Astrocyte of the hippocampus (primary cell): Measurements from ENCODE around the gene SLC12A9.
A peak's percentile ranks its signal among the peaks of the same experiment; 100 is the strongest.
"Not testable (repeated sequence)": the region's sequence is repeated elsewhere in the genome, so short reads cannot be mapped to it uniquely, and the experiment has no call there.

Source experiments
- DNase-seq: peaks from one replicate; pipeline ENCODE4 v3.0.0; 2011; ENCODE audit warnings: low read depth, low spot score

Gene SLC12A9, protein sequence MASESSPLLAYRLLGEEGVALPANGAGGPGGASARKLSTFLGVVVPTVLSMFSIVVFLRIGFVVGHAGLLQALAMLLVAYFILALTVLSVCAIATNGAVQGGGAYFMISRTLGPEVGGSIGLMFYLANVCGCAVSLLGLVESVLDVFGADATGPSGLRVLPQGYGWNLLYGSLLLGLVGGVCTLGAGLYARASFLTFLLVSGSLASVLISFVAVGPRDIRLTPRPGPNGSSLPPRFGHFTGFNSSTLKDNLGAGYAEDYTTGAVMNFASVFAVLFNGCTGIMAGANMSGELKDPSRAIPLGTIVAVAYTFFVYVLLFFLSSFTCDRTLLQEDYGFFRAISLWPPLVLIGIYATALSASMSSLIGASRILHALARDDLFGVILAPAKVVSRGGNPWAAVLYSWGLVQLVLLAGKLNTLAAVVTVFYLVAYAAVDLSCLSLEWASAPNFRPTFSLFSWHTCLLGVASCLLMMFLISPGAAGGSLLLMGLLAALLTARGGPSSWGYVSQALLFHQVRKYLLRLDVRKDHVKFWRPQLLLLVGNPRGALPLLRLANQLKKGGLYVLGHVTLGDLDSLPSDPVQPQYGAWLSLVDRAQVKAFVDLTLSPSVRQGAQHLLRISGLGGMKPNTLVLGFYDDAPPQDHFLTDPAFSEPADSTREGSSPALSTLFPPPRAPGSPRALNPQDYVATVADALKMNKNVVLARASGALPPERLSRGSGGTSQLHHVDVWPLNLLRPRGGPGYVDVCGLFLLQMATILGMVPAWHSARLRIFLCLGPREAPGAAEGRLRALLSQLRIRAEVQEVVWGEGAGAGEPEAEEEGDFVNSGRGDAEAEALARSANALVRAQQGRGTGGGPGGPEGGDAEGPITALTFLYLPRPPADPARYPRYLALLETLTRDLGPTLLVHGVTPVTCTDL

DNA sequence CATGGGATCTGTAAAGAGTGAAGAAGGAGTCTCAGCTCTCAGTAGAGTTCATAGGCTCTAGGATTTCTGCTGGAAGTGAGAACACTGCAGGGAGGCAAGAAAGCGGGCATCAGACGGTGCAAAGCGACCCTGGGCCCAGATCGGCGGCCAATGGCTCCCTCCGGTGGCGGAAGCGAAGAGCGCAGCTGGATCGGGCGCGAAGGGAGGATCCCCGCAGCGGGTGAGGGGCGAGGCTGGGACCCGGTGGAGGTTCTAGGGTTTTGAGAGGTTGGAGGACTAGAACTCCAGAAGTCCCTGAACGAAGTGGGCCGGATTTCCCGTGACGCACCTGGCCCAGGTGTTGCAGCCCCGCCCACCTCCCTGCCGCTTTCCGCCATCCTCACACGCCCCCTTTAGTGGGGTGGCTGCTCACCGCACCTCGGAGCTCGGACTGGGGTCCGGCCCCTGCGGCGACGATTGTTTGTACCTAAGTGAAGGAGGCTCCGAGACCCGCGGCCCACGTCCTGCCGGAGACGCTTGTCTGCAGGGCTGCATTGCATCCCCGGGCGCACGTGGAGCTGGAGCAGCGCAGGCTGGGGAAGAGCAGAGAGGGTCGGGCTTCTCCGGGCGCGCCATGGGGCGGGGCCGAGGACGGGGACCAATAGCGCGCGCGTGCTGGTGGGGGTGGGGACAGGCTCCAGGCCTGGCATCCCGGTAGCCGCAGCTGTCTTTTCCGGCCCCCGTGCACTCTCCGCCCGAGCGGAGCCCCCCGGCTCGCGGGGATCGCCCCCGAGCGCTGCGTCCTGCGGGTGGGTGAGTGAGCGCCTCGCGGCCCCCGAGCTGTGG lies at the start of gene SLC12A9:
TSS of gene SLC12A9 (plus strand) at position 666 of the 825 bp plus-strand sequence. CDS start 1,485 bp downstream, outside the sequence.
- DNase-seq, result peak; percentile 96

DNA sequence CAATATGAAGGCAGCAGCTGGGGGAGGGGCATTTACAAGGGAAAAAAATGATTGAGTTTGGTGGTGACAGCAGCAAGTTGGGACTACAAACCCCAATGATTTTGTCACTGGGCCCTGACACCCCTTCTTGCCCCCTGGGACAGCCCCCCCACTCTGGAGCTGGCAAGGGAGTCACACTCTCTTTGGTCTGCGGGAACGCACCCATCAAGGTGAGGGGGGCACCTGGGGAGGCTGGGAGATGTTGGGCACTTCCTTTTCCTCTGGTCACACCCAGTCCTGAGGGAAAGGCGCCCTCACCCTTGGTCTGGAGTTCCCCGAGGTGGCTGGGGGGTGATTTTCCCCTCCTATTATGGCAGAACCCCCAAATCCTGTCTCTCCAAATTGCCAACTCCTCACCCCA lies 49.6 kb upstream of the SLC12A9 start:
- DNase-seq, result no peak

DNA sequence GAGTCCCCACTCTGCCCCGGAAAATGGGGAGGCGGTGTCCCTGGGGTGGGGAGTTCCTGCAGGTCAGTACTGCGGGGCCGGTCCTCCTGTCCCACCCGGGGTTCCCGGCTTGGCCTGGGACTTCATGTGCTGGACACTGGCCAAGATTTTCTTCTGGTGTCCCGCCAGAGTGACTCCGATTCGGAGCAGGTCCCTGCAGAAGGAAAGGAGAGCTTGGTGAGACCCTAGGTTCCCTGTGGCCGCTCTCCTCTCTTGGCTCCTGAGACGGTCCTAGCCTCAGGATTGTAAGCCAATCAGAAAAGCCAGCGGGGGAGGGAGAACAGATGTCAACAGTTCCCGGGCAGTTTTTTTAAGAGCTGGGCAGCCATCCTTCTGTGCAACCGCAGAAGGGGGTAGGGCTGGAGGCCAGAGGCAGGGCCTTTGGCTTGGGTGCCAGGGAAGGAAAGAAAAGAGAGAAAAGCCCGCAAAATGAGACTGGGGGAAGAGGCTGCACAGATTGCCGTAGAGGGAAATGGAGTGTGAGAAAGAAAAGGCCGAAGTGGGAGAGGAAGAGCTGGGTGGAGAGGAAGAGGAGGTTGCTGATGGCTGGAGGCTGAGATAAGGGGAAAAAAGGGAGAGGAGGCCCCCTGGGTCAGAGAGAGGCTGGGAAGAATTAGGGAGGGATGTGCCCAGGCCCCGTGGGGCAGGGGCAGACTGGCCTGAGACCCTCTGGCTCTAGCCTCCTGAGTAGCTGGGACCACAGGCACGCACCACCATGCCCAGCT lies 48.9 kb upstream of the SLC12A9 start:
- peak; percentile 97 for DNase-seq

DNA sequence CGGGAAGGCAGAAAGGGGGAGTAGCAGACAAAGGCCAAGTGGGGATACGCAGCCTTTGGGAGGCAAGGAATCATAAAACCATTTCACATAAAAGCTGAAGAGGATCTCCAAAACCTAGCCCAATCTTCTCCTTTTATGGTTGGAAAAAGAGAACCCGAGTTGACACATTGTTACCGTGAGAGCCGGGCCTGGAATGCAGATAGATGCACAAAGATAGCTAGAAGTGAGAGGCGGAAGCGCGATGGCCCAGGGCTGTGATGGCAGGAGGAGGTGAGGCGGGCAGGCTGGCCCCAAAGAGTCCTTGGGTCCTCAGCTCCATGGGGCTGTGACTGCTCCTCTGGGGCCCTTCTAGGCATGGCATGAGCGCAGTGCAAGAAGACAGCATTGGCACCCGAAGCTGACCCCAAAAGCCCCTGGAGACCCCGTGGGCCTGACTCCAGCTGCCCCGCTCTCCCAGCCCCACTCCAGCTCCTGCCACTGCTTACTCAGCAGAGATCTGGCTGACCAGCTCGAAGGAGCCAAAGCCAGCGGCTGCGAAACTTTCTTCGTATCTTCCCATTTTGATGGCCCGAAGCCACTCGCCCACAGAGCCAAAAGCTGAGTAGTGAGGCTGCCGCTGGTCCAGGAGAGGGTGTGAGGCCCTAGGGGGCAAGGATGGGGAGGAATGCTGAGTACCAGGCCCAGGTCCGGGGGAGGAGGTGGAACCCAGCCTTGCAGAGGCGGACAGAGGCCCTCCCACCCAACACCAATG lies 47.7 kb upstream of the SLC12A9 start:
- no peak for DNase-seq

DNA sequence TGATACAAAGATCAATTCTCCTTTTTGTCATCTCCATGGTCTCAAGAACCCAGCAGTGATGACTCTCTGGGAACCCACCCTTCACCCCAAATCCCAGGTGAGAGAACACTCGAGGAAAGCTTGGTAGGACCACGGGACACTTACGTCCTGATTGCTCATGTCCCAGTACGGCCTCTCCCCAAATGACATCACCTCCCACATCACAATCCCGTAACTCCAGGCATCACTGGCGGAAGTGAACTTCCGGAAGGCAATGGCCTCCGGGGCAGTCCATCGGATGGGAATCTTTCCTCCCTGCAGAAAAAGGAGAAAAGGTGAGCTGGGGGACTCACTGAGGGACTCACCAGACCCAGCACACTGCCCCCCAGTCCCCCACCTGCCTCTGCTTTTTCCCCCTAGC lies 46.2 kb upstream of the SLC12A9 start:
- no peak for DNase-seq

DNA sequence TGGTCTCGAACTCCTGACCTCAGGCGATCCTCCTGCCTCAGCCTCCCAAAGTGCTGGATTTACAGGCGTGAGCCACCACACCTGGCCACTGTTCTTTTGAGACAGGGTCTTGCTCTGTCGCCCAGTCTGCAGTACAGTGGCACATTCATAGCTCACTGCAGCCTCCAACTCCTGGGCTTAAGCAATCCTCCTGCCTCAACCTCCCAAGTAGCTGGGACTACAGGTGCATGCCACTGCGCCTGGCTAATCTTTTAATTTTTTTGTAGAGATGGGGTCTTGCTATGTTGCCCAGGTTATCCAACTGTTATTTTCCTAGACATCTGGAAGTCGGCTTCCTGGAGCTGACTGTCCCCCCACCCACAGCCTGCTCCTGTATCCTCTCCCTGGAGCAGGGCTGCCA lies 45.6 kb upstream of the SLC12A9 start:
- not testable (repeated sequence) for DNase-seq

DNA sequence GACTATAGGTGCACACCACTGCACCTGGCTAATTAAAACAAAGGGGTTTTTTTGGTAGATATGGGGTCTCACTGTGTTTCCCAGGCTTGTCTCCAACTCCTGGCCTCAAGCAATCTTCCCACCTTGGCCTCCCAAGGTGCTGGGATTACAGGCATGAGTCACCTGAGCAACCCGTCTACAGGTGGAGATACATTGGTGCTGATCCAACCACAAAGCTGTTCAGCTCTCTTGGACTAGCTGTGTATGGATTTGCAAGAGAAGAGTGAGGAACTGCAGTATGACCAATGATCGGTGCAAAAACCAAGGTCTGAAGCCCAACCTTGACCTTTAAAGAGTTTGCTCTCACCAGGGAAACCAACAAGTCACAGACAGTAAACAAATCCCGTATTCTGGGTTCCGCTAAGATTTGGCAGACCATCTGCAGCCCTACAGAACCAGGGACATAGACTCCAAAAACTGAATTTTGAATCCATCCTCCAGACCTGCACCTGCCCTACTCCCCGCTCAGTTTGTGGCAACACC lies 44.1 kb upstream of the SLC12A9 start:
- DNase-seq, result no peak

DNA sequence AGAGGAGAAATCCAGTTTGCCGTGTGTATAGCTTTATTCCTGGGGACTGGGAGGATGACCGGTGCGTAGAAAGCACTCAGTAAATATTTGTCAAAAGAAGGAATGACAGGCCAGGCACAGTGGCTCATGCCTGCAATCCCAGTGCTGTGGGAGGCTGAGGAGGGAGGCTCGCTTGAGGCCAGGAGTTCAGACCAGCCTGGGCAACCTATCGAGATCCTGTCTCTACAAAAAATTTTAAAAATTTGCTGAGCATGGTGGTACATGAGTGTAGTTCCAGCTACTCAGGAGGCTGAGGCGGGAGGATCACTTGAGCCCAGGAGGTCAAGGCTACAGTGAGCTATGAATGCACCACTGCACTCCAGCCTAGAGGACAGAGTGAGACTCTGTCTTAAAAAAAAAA lies 41.0 kb upstream of the SLC12A9 start:
- no peak for DNase-seq

DNA sequence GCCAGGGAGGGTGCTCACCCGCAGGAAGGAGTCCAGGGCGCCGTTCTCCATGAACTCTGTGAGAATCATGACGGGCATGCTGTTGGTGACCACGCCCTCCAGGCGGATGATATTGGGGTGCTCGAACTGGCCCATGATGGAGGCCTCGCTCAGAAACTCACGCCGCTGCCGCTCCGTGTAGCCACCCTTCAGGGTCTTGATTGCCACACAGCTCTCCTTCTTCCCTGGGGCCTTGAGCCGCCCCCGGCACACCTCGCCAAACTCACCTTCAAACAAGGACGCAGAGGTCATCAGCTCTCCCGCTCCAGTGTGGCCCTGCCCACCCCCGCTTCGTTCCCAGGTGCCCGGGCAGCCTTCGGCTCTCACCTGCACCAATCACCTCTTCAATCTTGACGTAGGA lies 39.8 kb upstream of the SLC12A9 start:
- no peak for DNase-seq

DNA sequence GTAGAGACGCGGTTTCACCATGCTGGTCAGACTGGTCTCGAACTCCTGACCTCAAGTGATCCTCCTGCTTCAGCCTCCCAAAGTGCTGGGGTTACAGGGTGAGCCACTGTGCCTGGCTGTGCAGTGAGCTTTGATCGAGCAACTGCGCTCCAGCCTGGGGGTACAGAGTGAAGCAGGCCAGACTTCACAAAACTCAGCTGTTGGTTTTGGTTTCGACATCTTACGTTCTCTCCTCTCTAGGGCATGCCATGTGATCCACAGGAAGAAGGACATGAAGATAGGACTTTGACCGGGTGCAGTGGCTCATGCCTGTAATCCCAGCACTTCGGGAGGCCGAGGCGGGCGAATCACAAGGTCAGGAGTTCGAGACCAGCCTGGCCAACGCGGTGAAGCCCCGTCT lies 36.0 kb upstream of the SLC12A9 start:
- DNase-seq, result not testable (repeated sequence)

DNA sequence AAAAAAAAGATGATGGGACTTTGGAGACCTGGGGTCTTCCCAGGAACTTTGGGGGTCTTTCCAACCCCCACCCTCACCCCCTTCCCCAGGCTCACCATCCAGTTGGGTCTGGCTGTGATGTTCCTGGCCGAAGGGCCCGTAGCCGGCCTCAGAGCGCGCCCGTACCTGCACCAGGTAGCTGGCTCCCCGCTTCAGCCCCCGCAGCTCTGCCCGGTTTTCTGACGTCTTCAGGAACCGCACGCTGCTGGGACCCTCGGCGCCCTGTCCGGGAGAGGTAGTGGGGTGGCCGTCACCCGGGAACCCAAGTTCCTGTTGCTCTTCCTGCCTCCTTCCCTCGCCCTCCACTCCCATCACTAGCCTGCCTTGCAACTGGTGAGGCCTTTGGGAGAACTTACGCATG lies 35.4 kb upstream of the SLC12A9 start:
- DNase-seq, result no peak

DNA sequence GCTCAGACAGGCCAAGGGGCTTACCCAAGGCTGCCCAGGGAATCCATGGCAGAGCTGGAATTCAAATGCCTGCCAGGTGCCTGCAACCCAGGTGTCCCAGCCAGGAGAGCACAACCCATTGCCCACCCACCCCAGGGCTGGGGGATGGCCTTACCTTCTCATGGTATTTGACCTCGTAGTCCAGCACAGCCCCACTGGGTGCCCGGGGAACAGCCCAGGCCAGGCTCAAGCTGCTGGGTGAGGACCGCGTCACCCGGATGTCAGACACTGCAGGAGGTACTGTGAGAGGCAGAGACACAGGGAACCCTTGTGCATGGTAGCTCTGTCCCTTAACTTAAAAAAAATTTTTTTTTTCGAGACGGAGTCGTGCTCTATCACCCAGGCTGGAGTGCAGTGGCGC lies 34.1 kb upstream of the SLC12A9 start:
- no peak for DNase-seq

DNA sequence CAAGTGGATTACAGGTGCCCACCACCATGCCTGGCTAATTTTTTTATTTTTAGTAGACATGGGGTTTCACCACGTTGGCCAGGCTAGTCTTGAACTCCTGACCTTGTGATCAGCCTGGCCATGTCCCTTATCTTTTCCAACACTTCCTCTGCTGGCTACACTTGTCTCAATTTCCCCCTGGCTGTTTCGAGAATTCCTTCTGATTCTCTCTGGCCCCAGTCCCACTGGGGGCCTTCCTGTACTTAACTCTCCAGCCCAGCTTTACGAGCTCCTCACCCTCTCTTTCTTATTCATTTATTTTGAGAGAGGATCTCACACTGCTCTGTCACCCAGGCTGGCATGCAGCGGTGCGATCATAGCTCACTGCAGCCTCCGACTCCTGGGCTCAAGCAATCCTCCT lies 33.7 kb upstream of the SLC12A9 start:
- DNase-seq, result no peak

DNA sequence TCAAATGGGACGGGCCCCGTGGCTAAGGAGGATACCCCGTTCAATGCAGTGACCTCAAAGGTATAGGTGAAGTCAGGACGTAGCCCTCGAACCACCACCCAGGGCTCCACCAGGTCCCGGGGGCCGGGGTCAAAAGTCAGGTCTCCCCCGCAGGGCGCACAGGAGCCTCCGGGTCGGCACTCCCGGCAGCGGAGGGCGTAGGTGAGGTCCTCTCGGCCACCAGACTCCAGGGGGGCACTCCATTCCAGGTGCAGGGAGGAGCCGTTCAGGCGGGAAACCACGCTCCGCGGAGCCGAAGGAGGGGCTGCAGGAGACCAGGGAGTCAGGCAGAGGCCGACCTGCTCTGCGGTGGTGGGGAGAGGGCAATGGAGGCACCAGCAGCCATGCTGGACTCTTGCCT lies 32.9 kb upstream of the SLC12A9 start:
- no peak for DNase-seq

DNA sequence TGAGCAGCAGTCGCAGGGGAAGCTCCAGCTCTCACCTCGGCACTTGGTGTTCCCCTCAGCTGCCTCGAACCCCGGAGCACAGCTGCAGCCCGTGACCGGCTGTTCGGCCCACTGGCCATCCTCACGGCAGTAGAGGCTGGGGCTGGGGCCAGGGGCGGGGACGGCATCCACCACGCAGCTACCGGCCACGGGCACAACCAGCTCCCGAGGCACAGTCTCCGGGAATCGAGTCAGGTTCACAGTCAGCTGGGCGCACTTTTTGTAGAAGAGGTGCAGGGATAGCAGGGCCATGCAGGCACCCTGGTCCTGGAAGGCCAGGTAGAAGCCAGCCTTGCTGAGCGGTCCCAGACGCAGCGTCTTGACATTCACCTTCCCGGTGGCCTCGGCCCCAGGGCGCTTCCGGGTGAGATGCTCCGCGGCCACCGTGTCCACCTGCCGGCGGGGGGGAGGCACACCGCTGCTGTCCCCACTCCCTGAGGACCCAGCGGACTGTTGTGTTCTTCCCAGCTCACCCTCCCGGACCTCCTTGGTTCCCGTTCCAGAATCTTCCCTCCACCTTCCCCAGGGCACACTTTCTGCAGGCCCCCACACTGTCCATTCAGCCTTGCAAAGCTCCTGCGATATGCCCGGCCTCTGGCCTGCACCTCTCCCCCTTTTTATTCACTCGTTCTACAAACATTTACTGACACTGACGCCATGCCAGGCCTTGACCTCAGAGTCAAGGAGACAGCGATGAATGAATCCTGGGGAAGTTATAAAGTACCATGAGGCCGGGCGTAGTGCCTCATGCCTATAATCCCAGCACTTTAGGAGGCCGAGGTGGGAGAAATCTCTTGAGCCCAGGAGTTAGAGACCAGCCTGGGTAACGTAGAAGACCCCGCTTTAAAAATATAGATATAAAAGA lies 30.0 kb upstream of the SLC12A9 start:
- DNase-seq, result no peak

DNA sequence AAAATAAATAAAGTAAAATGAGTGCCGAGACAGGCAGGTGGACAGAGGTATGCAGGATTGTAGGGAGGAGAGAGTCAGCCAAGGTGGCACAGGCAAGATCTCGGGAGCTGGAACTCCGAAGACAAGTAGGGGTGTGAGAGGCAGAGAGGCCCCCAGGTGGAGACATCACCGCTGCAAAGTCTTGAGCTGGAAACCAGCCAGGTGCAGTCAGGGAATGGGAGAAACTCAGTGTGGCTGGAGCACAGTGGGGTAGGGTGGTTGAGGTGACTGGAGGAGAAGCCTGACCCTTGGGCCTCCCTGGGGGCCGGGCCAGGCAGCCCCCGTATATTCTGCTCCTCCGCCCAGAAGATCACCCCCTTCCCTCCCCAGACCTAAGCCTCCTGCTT lies 29.4 kb upstream of the SLC12A9 start:
- DNase-seq, result no peak

DNA sequence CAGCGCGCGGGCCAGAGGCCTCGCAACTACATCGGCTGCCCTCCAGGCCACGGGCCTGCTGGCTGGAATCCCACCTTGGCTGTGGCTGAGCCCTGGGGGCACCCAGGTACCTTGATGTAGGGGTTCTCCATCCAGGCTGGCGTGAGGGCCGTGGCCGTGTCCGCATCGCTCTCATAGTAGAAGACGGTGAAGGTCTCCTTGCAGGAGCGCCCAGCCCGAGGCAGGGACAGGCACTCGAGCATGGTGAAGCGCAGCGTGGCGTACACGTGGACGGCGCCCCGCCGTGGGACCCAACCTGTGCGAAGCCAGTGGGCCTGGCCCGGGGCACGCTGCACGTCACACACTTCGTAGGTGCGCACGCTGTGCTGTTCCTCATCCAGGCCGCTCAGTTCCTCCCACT lies 29.0 kb upstream of the SLC12A9 start:
- DNase-seq, result no peak

DNA sequence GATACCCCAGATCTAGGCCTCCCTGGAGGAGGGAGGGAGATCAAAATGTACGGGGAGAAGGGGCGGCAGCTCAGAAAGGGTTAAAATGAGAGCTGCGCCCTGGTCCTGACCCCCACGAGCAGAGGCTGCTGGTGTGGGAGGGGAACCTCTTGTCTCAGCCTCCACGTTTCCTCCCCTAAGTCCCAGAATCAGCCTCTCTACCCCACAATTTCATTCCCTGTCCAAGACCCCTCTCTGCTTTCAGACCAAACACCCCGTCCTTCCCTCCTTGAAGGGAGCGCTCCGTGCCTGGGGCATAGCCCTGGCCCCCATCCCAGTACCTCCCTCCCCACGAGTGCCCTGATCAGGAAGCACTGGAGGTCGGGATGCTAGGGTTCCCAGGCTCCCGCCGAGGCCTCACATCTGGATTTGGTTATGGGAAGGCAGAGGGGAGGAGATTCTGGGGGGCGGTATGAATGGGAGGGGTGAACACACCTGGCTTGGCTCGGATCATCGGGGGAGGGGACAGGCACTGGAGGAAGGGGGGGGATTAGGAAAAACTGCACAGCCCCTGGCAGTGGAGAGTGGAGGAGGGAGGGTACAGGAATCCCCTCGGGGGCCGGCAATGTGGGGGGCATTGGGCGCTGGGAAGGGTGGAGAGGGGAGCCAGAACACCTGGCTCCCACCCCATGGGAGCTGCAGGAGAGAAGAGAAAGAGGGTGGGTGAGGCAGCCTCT lies 27.9 kb upstream of the SLC12A9 start:
- no peak for DNase-seq
